Keratinocyte (primary cell): ENCODE data around the gene RNF141. TPM values are rescaled to one million over a fixed set of nuclear protein-coding genes. Genes with fewer than 3 reads are reported as not detected.

ENCODE experiments used
- DNase-seq: peaks from one replicate; pipeline ENCODE4 v3.0.0-alpha.2; 2011; ENCODE audit warnings: low read depth, missing footprints, low spot score
- FAIRE-seq: peaks from 2 replicates; lab custom pipeline; 2011; peaks lifted over from hg19 to GRCh38; lab: Jason Lieb, UNC
- H2AFZ ChIP-seq: 2 replicates; pipeline ENCODE4 v1.6.0; 2012; ENCODE audit warnings: low read length, control low read depth, inconsistent platforms; ENCODE audit not compliant: control insufficient read depth
- H3K27ac ChIP-seq: 2 replicates; pipeline ENCODE4 v1.5.1; 2011; ENCODE audit warnings: low read length; ENCODE audit not compliant: control insufficient read depth, insufficient read depth
- H3K27me3 ChIP-seq: 3 replicates; pipeline ENCODE4 v1.6.0; 2011; ENCODE audit warnings: low read length; ENCODE audit not compliant: control insufficient read depth, insufficient read depth; ENCODE audit errors: extremely low read depth
- H3K36me3 ChIP-seq, 2 experiments: 2 replicates in 1 of 2; 3 replicates in 1 of 2; pipeline ENCODE4 v1.5.1; 2011; ENCODE audit warnings: low read length in 2 of 2, mild to moderate bottlenecking in 1 of 2; ENCODE audit not compliant: control insufficient read depth in 2 of 2, insufficient read depth in 2 of 2; ENCODE audit errors: extremely low read depth in 1 of 2
- H3K4me1 ChIP-seq: 3 replicates; pipeline ENCODE4 v1.5.1; 2011; ENCODE audit warnings: low read length; ENCODE audit not compliant: control insufficient read depth, insufficient read depth; ENCODE audit errors: extremely low read depth
- H3K4me2 ChIP-seq: 3 replicates; pipeline ENCODE4 v1.6.0; 2011; ENCODE audit warnings: low read depth, low read length; ENCODE audit not compliant: control insufficient read depth, insufficient read depth; ENCODE audit errors: extremely low read depth
- H3K4me3 ChIP-seq, 3 experiments: fragments of 200-600 bp in 1 of 3; sonication (generic) in 1 of 3; 2 replicates in 2 of 3; 3 replicates in 1 of 3; pipeline ENCODE4 v1.5.1; 2011 to 2016; ENCODE audit warnings: low read length in 3 of 3, mild to moderate bottlenecking in 3 of 3, control low read depth in 2 of 3, inconsistent platforms in 1 of 3, low read depth in 1 of 3, mixed read lengths in 1 of 3, mixed run types in 1 of 3, moderate library complexity in 1 of 3; ENCODE audit not compliant: control insufficient read depth in 2 of 3, insufficient read depth in 2 of 3; ENCODE audit errors: extremely low read depth in 1 of 3
- H3K79me2 ChIP-seq: 2 replicates; pipeline ENCODE4 v1.6.0; 2012; ENCODE audit warnings: low read length; ENCODE audit not compliant: control insufficient read depth, insufficient read depth
- H3K9ac ChIP-seq: 3 replicates; pipeline ENCODE4 v1.6.0; 2011; ENCODE audit warnings: low read length; ENCODE audit not compliant: control insufficient read depth, insufficient read depth; ENCODE audit errors: extremely low read depth
- H3K9me1 ChIP-seq: 3 replicates; pipeline ENCODE4 v1.6.0; 2011; ENCODE audit warnings: low read length; ENCODE audit not compliant: control insufficient read depth, insufficient read depth; ENCODE audit errors: extremely low read depth
- H3K9me3 ChIP-seq: 2 replicates; pipeline ENCODE4 v1.5.1; 2012; ENCODE audit warnings: low read depth, low read length; ENCODE audit not compliant: control insufficient read depth
- H4K20me1 ChIP-seq: 3 replicates; pipeline ENCODE4 v1.6.0; 2011; ENCODE audit warnings: low read length; ENCODE audit not compliant: control insufficient read depth, insufficient read depth; ENCODE audit errors: extremely low read depth
- EZH2 ChIP-seq: IDR thresholded peaks from one replicate; pipeline ENCODE4 v1.6.1; 2012; ENCODE audit warnings: inconsistent platforms, mild to moderate bottlenecking, low read length, moderate library complexity
- dilution Hi-C: fragments of 300-500 bp; cut with MboI; formaldehyde crosslinking; loops from one replicate; pipeline ENCODE4 v1.7.0; 2020; ENCODE audit warnings: low sequenced_read_pairs; ENCODE audit not compliant: extremely low pct_ligation_motif_present
- polyA plus RNA-seq, 5 experiments: library from polyadenylated mRNA; depleted of rRNA in 3 of 5; stranded (reverse) in 3 of 5; stranded (forward) in 1 of 5; unstranded in 1 of 5; fragments of >200 nt; gene quantifications; 1 replicate in 1 of 5; 2 replicates in 3 of 5; 3 replicates in 1 of 5; pipeline versions ENCODE4 v1.2.1 to v1.2.3, GENCODE V29; 2011 to 2012; ENCODE audit warnings: missing spikeins in 2 of 5, low read depth in 1 of 5, low replicate concordance in 1 of 5
- TF ChIP-seq, protein P1 (sequence below), 3 experiments: IDR thresholded peaks in 1 of 3; conservative IDR thresholded peaks in 1 of 3; optimal IDR thresholded peaks in 1 of 3; 2 replicates in 2 of 3; 3 replicates in 1 of 3; pipeline versions ENCODE3 to v1.5.1; 2011; ENCODE audit warnings: low read length in 3 of 3, mild to moderate bottlenecking in 3 of 3, moderate library complexity in 2 of 3, control low read depth in 1 of 3, inconsistent platforms in 1 of 3; ENCODE audit not compliant: insufficient read depth in 2 of 3; ENCODE audit errors: extremely low read depth in 1 of 3

RNF141 gene
- polyA plus RNA-seq, 1 donor (not counting 4 experiments of a cell fraction or from before 2014, with no cell fraction given): 59.1 TPM

DNA sequence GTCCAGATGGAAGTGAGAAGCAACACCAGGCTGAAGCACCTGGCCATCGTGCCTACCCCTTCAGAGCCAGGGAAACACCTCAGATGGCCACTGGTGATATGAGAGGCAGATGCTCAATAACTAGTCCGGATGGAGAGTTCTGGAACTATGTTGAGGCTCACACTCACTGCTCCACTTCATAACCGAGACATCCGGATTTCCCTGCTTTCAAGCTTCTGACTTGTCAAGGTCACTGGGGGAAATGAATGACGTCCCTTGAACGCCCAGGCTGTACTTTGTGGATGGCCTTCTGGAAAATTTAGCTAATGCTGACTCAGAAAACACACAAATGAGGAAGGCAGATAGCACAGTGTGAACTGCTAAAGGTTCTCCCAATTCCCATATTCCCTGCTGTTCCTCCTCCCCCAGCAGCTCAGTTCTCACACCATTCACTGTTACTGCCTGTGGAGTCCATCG, 27.5 kb upstream of the RNF141 start, which contains the start of gene LYVE1:
Gene LYVE1 (minus strand): TSS at position 180 of the 456 bp plus-strand sequence. CDS start 133 bp downstream, at position 47.
- Histone ChIP-seq H3K36me3 (no peaks in the 10 kb centered on the region), H2AFZ (no peak within 1 kb of the TSS), H3K27me3 (no peaks in the 10 kb centered on the region), H3K9me3 (no peaks in the 10 kb centered on the region), H3K79me2 (no peaks in the 10 kb centered on the region), H3K9ac (no peak within 1 kb of the TSS), H4K20me1 (no peaks in the 10 kb centered on the region), H3K4me1 (no peaks in the 10 kb centered on the region), H3K4me2 (no peak within 1 kb of the TSS), H3K9me1 (no peaks in the 10 kb centered on the region), H3K4me3 (no peak within 1 kb of the TSS), H3K27ac (no peak within 1 kb of the TSS)
- FAIRE-seq (no peak), DNase-seq (no peak)
- TF ChIP-seq, protein P1, sequence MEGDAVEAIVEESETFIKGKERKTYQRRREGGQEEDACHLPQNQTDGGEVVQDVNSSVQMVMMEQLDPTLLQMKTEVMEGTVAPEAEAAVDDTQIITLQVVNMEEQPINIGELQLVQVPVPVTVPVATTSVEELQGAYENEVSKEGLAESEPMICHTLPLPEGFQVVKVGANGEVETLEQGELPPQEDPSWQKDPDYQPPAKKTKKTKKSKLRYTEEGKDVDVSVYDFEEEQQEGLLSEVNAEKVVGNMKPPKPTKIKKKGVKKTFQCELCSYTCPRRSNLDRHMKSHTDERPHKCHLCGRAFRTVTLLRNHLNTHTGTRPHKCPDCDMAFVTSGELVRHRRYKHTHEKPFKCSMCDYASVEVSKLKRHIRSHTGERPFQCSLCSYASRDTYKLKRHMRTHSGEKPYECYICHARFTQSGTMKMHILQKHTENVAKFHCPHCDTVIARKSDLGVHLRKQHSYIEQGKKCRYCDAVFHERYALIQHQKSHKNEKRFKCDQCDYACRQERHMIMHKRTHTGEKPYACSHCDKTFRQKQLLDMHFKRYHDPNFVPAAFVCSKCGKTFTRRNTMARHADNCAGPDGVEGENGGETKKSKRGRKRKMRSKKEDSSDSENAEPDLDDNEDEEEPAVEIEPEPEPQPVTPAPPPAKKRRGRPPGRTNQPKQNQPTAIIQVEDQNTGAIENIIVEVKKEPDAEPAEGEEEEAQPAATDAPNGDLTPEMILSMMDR (optimal IDR thresholded peaks at IDR 0.05 in 1 of 3, IDR thresholded peaks at IDR 0.05 in 1 of 3, conservative IDR thresholded peaks at IDR 0.05 in 1 of 3; ENCODE audit: extremely low read depth in 1 of 3, insufficient read depth in 2 of 3, low read length in 3 of 3): no peak
- no peak for TF ChIP-seq EZH2
- dilution Hi-C loops: no loop called here

DNA sequence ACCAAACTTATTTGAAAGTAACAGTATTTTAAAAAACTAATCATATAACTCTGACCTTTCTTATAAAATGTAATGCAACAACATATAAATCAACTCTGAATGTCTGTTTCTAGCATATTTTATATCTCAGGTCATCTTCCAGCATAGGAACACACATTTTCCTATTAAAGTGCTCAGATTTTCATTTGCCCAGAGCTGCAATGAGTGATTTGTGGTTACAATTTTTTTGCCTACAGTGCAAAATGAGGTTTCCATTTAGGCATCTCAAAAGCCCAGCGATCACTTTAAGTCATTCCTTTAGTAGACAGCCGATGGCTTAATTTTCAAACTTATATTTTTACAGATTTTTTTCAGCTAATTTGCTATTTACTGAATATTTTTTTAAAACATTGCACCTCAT, 26.5 kb upstream of the RNF141 start:
- no peak for TF ChIP-seq EZH2
- TF ChIP-seq, protein P1 (optimal IDR thresholded peaks at IDR 0.05 in 1 of 3, IDR thresholded peaks at IDR 0.05 in 1 of 3, conservative IDR thresholded peaks at IDR 0.05 in 1 of 3; ENCODE audit: extremely low read depth in 1 of 3, insufficient read depth in 2 of 3, low read length in 3 of 3): no peak
- Histone ChIP-seq H2AFZ (no peak overlapping the region), H3K9me1 (no peaks in the 10 kb centered on the region), H3K36me3 (no peaks in the 10 kb centered on the region), H4K20me1 (no peaks in the 10 kb centered on the region), H3K4me3 (no peak overlapping the region), H3K27ac (no peak overlapping the region), H3K9ac (no peak overlapping the region), H3K79me2 (no peaks in the 10 kb centered on the region), H3K4me1 (no peaks in the 10 kb centered on the region), H3K27me3 (no peaks in the 10 kb centered on the region), H3K4me2 (no peak overlapping the region), H3K9me3 (no peaks in the 10 kb centered on the region)
- FAIRE-seq (no peak), DNase-seq (no peak)
- dilution Hi-C loops: no loop called here
